Ectodermal cell (in vitro differentiated cells): ENCODE results near the gene MAML3.

Source experiments
- H3K27ac ChIP-seq: 2 replicates; pipeline ENCODE4 v1.7.0; 2013; ENCODE audit warnings: mild to moderate bottlenecking, low read depth, low read length; ENCODE audit not compliant: insufficient read depth, poor library complexity, severe bottlenecking
- H3K27me3 ChIP-seq: 2 replicates; pipeline ENCODE4 v1.7.0; 2013; ENCODE audit warnings: mild to moderate bottlenecking, low read length; ENCODE audit not compliant: insufficient read depth, control insufficient read depth, poor library complexity, severe bottlenecking
- H3K36me3 ChIP-seq: one replicate; pipeline ENCODE4 v1.7.0; 2013; ENCODE audit warnings: low read length; ENCODE audit not compliant: control insufficient read depth, insufficient read depth
- H3K4me1 ChIP-seq: one replicate; pipeline ENCODE4 v1.7.0; 2013; ENCODE audit warnings: low read length; ENCODE audit not compliant: control insufficient read depth, insufficient read depth
- H3K4me3 ChIP-seq: 2 replicates; pipeline ENCODE4 v1.7.0; 2013; ENCODE audit warnings: low read depth, low read length, control low read depth; ENCODE audit not compliant: insufficient read depth
- H3K9me3 ChIP-seq: 2 replicates; pipeline ENCODE4 v1.7.0; 2013; ENCODE audit warnings: mild to moderate bottlenecking, low read length, moderate library complexity; ENCODE audit not compliant: control insufficient read depth
- WGBS, 2 experiments: methylation state at CpG; one replicate each; pipeline ENCODE4 v1.1.7; 2013; ENCODE audit warnings: missing lambda C conversion rate in 2 of 2; 5-methylcytosine and 5-hydroxymethylcytosine counted together

Gene MAML3

DNA sequence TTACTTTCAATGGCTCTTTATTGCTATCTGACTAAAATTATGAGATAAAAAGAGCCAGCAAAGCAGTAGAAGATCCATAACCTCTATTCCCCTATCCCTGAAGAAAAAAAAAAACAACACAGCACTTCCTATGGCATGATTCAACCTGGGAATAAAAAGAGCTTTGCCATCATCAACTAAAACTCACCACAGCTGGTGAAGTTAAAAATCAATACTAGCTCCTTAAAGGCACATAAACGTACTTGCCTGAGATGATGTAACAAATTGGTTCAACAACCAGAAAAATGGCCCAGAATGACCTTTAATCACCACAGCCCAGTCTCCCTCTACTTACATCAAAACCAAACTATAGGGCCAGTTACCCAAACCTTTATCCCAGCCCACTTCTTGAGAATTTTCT lies 153.8 kb downstream of the MAML3 start:
- Histone ChIP-seq H3K27ac (no peak overlapping the region), H3K27me3 (no peaks in the 10 kb centered on the region), H3K4me3 (no peak overlapping the region), H3K36me3 (no peaks in the 10 kb centered on the region), H3K4me1 (peaks cover 15% of the 10 kb centered on the region), H3K9me3 (no peaks in the 10 kb centered on the region)
- 91 to 93% methylated on average over 1 of the region's 1 CpG for WGBS, 2 experiments

- Histone ChIP-seq H3K9me3 (no peaks in the 10 kb centered on the region), H3K4me1 (peaks cover 17% of the 10 kb centered on the region), H3K4me3 (no peak overlapping the region), H3K27ac (no peak overlapping the region), H3K27me3 (no peaks in the 10 kb centered on the region), H3K36me3 (no peaks in the 10 kb centered on the region)
- 80 to 86% methylated on average over 17 of the region's 17 CpGs for WGBS, 2 experiments
These were observed 164.9 kb downstream of the MAML3 start for GRCh38 chr4:139988863-139989765.

GRCh38 chr4:139987502-139987850 lies 166.5 kb downstream of the MAML3 start:
- Histone ChIP-seq H3K27ac (no peak overlapping the region), H3K36me3 (no peaks in the 10 kb centered on the region), H3K27me3 (no peaks in the 10 kb centered on the region), H3K9me3 (no peaks in the 10 kb centered on the region), H3K4me3 (no peak overlapping the region), H3K4me1 (peaks cover 17% of the 10 kb centered on the region)
- WGBS, 2 experiments, result 79% methylated on average over 7 of the region's 7 CpGs

DNA sequence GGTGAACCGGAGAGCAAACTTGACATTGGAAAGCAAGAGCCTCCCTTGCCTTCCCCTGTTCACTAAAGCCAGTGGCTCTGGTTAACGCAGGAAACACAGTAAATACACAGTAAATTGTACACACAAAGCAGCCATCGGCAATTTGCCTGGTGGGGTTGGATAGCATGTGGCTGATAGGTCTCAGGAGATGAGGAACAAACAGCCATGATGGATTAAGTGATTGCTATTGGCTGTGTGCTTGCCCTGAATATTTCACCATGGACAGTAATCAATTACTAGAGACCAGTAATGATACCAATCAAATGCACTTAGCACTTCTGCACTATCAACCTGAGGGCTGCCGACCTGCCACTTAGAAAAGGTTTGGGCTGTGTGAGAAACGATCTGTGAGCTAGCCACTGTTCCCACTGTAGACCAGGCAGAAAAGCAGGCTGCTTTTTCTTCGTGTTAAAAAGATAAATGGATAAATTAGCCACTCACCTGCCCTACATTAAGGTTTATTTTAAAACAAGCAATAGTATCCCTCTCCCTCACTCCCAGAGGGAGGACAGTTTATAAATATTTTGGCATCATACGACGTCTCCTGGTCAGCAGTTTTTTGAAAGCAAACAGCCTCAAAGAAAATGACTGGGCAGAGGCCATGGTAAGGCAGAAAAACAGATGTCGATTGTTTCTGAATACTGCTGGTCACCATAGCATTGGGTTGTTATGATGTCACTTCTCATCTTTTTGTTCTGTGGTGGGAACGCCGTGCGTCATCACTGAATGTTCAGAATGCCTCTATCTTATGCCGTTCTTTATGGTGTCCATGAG lies 167.1 kb downstream of the MAML3 start:
- WGBS, 2 experiments, result 94 to 95% methylated on average over 12 to 13 of the region's 13 CpGs
- Histone ChIP-seq H3K36me3 (no peaks in the 10 kb centered on the region), H3K27ac (no peak overlapping the region), H3K9me3 (no peaks in the 10 kb centered on the region), H3K4me3 (no peak overlapping the region), H3K27me3 (no peaks in the 10 kb centered on the region), H3K4me1 (peaks cover 17% of the 10 kb centered on the region)

- Histone ChIP-seq H3K4me3 (no peak overlapping the region), H3K36me3 (no peaks in the 10 kb centered on the region), H3K9me3 (no peaks in the 10 kb centered on the region), H3K27me3 (no peaks in the 10 kb centered on the region), H3K4me1 (peaks cover 17% of the 10 kb centered on the region), H3K27ac (no peak overlapping the region)
- 74 to 87% methylated on average over 5 of the region's 5 CpGs for WGBS, 2 experiments
These were observed 167.9 kb downstream of the MAML3 start for GRCh38 chr4:139986106-139986505.

GRCh38 chr4:139985401-139985800 lies 168.6 kb downstream of the MAML3 start:
- Histone ChIP-seq H3K9me3 (no peaks in the 10 kb centered on the region), H3K36me3 (no peaks in the 10 kb centered on the region), H3K27me3 (no peaks in the 10 kb centered on the region), H3K27ac (no peak overlapping the region), H3K4me3 (no peak overlapping the region), H3K4me1 (peaks cover 17% of the 10 kb centered on the region)

- Histone ChIP-seq H3K4me3 (no peak overlapping the region), H3K36me3 (no peaks in the 10 kb centered on the region), H3K27ac (no peak overlapping the region), H3K27me3 (no peaks in the 10 kb centered on the region), H3K4me1 (peaks cover 17% of the 10 kb centered on the region), H3K9me3 (no peaks in the 10 kb centered on the region)
- WGBS, 2 experiments, result 94 to 100% methylated on average over 1 of the region's 1 CpG
These were observed 169.5 kb downstream of the MAML3 start for GRCh38 chr4:139984471-139984870.

DNA sequence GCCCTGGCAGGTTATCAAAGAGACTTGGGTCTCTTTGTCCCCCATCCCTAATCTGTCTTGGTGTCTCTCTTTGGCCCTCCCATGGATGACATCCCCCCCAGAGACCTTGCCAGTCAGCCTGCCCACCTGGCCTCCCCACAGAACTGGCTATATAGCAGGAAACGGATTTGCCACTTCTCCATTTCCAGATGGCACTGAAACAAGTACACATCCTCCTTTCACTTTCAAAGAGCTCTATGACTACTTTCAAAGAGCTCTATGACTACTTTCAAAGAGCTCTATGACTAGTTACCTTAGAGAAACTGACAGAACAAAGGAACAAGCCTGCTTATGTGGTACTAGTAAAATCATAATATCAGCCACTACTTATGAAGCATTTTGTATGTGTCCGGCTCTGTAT lies 175.3 kb downstream of the MAML3 start:
- Histone ChIP-seq H3K4me1 (no peaks in the 10 kb centered on the region), H3K27me3 (peaks cover 28% of the 10 kb centered on the region), H3K4me3 (no peak overlapping the region), H3K36me3 (no peaks in the 10 kb centered on the region), H3K9me3 (no peaks in the 10 kb centered on the region), H3K27ac (no peak overlapping the region)
- 79 to 96% methylated on average over 1 to 2 of the region's 2 CpGs for WGBS, 2 experiments

DNA sequence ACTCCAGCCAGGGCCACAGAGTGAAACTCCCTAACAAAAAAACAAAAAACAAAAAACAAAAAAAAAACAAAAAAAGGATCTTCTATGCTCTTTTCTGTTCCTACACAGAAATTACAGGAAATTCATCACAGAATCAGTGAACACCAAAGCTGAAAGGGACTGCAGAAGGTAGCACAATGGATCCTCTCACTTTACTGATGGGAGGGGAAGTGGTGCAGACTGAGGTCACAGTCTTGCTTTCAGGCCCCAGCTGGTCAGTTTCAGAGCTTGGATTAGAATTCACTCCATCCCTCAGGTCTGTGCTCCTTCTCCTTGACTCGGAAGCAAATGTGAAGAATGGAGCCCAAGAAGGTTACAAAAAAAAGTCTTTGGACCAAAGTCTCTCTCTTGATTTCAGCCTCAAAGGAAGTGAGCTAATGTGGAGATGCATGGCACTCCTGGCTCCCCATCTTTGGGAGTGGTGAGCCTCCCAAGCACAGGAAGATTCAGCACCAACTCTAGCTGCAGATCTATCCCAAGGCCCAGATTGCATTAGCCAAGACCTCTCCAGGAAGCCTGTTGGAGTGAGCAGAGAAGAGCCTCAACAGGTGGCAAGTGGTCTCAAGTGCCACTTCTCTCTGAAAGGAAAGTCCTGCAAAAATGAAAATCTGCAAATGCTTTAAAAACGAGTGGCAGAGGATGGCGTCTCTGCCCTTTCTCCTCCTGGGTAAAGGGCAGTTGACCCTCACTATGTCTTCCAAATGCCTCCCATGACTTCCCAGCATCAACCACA lies 176.0 kb downstream of the MAML3 start:
- no peaks in the 10 kb centered on the region for H3K36me3 ChIP-seq
- H3K9me3 ChIP-seq, result no peaks in the 10 kb centered on the region
- 88 to 89% methylated on average over 3 of the region's 3 CpGs for WGBS, 2 experiments
- peaks cover 2% of the 10 kb centered on the region for H3K4me1 ChIP-seq
- H3K27ac ChIP-seq, result no peak overlapping the region
- H3K27me3 ChIP-seq, result peaks cover 30% of the 10 kb centered on the region
- H3K4me3 ChIP-seq, result no peak overlapping the region

GRCh38 chr4:139975830-139976272 lies 178.1 kb downstream of the MAML3 start:
- Histone ChIP-seq H3K4me1 (peaks cover 5% of the 10 kb centered on the region), H3K27ac (no peak overlapping the region), H3K9me3 (no peaks in the 10 kb centered on the region), H3K27me3 (peaks cover 51% of the 10 kb centered on the region), H3K4me3 (no peak overlapping the region), H3K36me3 (no peaks in the 10 kb centered on the region)
- WGBS, 2 experiments, result 81 to 84% methylated on average over 1 of the region's 1 CpG
